Inflammatory macrophage (primary cell): Measurements from ENCODE around the gene CYBRD1.
A peak's percentile ranks its signal among the peaks of the same experiment; 100 is the strongest.
"Not testable (repeated sequence)": the region's sequence is repeated elsewhere in the genome, so short reads cannot be mapped to it uniquely, and the experiment has no call there.

Experiments
- DNase-seq, 2 donors: peaks; one replicate each; pipeline ENCODE4 v3.0.0-alpha.2; 2020 to 2022
- total RNA-seq, 18 experiments: gene quantifications; one replicate each; lab custom pipeline; 2026; ENCODE audit warnings: mixed read lengths in 6 of 18, inconsistent platforms in 2 of 18; lab: John Stamatoyannopoulos, UW

Gene CYBRD1
- 34.8 to 117 (median 74.9) reads per million in 18 experiments for total RNA-seq

GRCh38 chr2:171522052-171522787 lies at the start of gene CYBRD1:
Gene CYBRD1 (plus strand): TSS chr2:171522474. CDS start chr2:171522546, 72 bp downstream.
- DNase-seq = peak; percentile 64 to 73

- DNase-seq = no peak
These were observed 46.3 kb upstream of the CYBRD1 start for GRCh38 chr2:171475979-171476378.

DNA sequence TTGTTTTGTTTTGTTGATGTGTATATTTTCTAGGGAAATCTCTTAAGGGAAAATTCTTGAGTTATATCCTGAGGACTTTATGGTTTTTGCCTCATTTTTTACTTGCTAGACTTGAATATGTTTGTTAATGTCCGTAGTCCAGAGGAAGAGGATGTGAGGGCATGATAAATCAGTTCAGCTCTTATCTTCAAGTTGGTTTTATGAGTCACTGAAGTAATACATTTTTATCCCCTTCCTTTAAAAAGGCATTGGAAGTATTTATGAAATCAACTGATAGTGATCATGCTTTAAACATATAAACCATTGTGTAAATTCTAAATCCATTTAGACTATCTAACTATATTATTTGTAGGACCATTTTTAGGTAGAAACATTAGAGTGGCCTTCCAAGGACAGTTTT lies 43.9 kb upstream of the CYBRD1 start:
- DNase-seq = no peak

DNA sequence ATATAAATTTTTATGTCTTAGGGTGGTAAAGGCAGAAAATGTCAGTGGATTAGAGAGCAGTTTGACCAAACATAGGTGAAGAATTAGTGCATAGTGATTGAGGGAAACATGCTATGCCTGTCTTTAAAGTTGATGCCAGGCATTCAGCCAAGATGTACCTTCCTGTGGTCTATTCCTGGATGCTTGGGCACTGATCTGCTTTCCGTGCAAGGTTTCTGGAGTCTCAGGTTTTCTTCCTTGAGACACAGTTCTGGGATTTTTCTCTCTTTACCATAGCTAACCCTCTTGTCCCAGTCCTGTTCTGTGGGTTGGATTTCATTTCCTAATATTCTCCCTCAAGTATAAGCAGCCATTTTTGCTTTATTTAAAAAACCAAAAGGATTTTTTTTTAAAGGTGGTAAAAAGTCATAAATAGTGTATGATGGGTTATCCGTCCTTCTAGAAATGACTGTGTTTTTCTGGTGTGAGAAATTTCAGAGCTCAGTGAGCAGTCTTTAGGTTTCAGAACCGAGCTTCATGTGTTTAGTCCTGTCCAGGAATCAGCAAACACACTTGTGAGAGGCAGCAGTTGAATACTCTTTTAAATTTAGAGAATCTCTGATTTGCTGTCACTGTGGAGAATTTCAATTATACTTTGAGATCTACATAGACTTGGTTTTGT lies 43.0 kb upstream of the CYBRD1 start:
- DNase-seq = no peak

DNA sequence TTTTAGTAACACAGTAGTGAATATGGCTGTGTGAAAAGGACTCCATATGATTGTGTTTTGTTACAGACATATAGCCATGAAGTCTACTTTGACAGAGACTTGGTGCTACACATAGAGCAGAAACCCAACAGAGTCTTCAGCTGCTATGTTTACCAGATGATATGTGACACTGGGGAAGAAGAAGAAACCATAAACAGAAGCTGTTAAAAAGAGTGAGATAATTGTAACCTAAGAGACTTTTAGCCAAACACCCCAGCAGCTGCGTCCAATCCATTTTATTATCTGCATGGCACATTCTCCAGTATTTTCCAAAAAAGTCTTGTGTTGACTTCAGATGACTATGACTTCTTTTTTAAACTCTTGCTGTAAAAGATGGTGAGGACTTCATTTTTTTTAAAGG lies 41.4 kb upstream of the CYBRD1 start:
- DNase-seq = no peak

- DNase-seq = no peak
These were observed 40.0 kb upstream of the CYBRD1 start for GRCh38 chr2:171482308-171482707.

DNA sequence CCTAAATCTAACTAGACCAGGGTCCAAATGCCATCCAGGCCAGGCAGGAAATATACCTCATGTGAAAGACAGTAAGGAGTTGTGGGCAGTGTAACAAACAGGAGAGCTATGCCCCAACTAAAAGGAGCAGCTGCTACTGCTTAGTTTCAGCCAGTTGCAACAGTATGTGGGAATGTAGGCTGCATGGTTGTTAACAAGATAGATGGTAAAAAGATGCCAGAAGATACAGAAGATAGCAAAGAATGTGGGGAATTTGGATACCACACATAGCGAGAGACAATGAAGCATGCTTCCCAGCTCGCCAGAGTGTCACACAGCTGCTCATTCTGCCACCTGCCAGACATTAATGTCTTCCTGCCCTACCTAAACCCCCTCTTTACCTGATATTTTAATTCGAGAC lies 39.4 kb upstream of the CYBRD1 start:
- DNase-seq = no peak

- no peak for DNase-seq
These were observed 38.5 kb upstream of the CYBRD1 start for GRCh38 chr2:171483793-171484192.

GRCh38 chr2:171485116-171485515 lies 37.2 kb upstream of the CYBRD1 start:
- DNase-seq = no peak

- no peak for DNase-seq
These were observed 35.1 kb upstream of the CYBRD1 start for GRCh38 chr2:171487201-171487600.

DNA sequence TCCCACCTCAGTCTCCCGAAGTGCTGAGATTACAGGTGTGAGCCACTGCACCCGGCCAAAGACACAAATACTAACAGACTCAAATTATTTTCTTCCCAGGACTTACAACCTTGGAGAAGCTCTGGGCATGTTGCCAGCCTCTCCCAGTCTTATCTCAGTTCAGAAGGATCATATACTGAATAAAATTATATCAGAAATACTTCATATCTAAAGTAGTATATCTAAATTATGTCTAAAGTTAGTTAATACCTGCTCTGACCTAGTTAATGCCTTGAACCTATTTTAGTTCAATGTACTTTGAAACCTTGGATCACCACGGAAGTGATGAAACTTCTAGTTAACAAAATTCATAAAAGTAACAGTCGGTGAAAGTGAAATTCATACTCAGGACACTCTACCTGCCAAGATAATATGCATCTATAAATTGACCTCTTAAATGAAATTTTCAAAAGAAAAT lies 34.4 kb upstream of the CYBRD1 start:
- DNase-seq = no peak

- no peak for DNase-seq
These were observed 31.7 kb upstream of the CYBRD1 start for GRCh38 chr2:171490577-171490976.

DNA sequence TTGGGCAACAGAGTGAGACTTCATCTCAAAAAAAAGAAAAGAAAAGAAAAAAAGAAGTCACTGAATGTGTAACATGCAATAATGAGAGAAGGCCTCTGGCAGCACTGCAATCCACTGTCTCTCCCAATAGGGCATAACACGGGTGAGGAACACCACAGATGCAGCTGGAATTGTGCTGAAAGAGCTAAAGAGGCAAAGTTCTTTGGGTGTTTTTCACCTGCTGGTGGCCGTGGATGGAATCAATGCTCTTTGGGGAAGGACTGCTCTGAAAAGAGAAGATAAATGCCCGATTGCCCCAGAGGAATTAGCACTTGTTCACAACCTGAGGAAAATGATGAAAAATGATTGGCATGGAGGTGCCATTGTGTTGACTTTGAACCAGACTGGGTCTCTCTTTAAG lies 31.0 kb upstream of the CYBRD1 start:
- DNase-seq = no peak

DNA sequence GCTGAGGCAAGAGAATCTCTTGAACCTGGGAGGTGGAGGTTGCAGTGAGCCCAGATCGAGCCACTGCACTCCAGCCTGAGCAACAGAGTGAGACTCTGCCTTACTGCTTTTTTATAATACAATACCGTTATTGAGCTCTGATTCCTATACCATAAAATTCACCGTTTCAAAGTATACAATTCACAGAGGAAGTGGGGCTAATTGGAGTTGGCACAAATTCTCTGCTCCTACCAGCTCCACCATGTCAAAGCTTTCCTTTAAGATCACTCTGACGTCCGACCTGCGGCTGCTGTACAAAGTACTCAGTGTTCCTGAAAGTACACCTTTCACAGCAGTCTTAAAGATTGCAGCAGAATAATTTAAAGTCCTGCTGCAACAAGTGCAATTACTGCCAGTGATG lies 29.6 kb upstream of the CYBRD1 start:
- no peak for DNase-seq

GRCh38 chr2:171497664-171498063 lies 24.6 kb upstream of the CYBRD1 start:
- not testable (repeated sequence) for DNase-seq

DNA sequence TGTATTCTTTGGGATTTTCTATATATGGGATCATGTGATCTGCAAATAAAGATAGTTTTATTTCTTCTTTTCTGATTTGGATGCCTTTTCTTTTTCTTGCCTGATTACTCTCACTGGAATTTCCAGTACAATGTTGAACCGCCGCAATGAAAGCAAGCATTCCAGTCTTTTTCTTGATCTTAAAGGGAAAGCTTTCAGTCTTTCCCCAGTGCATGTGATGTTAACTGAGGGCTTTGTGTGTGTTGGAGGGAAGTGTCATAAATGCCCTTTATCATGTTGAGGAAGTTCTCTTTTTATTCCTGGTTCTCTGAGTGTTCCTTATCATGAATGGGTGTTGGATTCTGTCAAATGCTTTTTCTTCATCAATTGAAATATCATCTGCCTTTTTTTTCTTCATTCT lies 16.9 kb upstream of the CYBRD1 start:
- DNase-seq = no peak

- DNase-seq = no peak
These were observed 12.1 kb upstream of the CYBRD1 start for GRCh38 chr2:171509945-171510731.

GRCh38 chr2:171512014-171512413 lies 10.3 kb upstream of the CYBRD1 start:
- DNase-seq = peak; percentile 12 to 13

GRCh38 chr2:171512683-171513195 lies 9.5 kb upstream of the CYBRD1 start:
- no peak for DNase-seq

GRCh38 chr2:171513719-171514160 lies 8.5 kb upstream of the CYBRD1 start:
- DNase-seq = peak; percentile 24 to 25

DNA sequence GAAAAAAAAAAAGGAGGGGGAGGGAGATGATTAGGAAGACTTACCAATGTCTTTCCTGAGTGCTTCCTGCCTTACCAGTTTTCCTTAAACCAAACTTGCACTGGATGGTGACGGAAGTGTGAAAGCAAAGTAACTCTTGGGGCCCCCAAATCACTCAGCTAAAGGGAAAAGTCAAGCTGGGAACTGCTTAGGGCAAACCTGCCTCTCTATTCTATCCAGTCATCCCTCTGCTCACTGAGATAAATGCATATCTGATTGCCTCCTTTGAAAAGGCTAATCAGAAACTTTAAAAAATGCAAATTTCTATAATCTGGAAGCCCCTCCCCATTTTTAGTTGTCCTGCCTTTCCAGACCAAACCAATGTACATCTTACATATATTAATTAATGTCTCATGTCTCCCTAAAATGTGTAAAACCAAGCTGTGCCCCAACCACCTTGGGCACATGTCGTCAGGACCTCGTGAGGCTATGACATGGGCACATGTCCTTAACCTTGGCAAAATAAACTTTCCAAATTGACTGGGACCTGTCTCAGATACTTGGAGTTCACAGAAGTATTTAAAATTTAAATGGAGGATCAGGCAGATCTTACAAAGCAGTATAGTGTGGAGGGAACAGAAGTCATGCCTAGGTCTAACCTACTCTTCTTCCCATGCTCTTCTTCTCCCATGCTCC lies 7.2 kb upstream of the CYBRD1 start:
- no peak for DNase-seq

- DNase-seq = no peak
These were observed 6.5 kb upstream of the CYBRD1 start for GRCh38 chr2:171515672-171516298.
